ENCODE measurements around the gene CD40.

CD40 gene

DNA sequence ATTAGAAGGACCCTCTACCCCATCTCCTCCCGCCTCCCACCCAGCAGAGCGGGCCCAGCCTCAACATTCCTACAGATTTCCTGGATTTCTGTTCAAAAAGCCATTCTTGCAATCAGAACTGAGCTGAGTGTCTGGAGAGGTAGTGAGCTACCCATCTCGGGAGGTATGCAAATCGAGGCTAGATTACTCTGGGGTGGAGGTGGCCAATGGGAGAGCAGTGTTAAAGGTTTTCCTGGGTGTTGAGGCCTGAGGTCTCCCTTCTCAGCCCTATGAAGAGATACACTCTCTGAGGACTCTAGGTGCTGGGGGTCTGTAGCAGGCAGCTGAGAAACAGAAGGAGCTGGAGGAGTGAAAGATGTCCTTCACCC lies 57.0 kb downstream of the CD40 start:
- DNase-seq: no peak

GRCh38 chr20:46176739-46177378 lies 58.7 kb downstream of the CD40 start:
- peak; percentile 10 for DNase-seq

DNA sequence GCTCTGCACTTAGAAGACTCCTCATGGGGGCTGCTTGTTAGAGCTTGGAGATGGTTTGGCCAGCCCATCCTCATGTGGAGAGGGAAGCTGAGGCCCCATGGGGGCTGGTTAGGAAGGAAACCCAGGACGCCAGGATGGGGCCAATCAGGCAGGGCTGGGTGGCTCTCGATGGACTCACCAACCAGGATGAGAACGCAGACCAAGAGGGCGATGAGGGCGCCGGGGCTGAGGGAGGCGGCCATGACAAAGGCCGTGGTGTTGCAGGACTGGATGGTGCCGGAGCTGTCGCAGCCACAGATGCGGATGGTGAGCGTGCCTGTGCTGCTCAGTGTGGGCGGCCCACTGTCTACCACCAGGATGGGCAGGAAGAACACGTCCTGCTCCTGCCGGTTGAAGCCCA lies 59.7 kb downstream of the CD40 start:
- DNase-seq: no peak

DNA sequence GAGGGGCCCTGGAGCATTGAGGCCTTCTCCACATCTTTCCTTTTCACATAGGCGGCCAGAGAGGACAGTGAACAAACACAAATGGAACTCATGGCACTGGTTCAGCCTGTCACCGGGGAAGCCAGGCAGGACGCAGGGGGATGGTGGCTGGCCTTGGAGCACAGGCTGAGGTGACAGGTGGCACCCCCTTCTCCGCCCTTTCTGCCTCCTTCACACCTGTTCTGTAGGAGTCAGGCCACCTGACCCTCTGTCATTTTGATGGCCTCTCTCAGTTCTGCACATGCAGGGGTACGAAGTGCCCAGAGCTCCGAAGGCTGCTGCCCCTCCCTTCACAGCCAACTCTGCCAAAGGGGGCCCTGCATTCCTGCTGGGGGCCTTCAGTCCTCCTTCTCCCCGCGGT lies 60.8 kb downstream of the CD40 start:
- no peak for DNase-seq
